Right lobe of liver (tissue), 6 donors: ENCODE measurements around the gene PPOX. TPM values are rescaled to one million over a fixed set of nuclear protein-coding genes. Genes with fewer than 3 reads are reported as not detected.

Experiments used
- ATAC-seq, 4 donors: fragments of 200-7000 bp; cut with Tn5 transposase; one replicate each; pipeline ENCODE4 v1.9.1; 2020; ENCODE audit warnings: mild to moderate bottlenecking in 4 of 4, moderate library complexity in 4 of 4
- DNase-seq, 3 donors: peaks; one replicate each; pipeline ENCODE4 v3.0.0-alpha.2; 2020
- H3K27ac ChIP-seq, 3 donors: fragments of 200-600 bp; one replicate each; pipeline ENCODE4 v1.8.0; 2022
- H3K27me3 ChIP-seq, 2 donors: fragments of 200-600 bp; one replicate each; pipeline ENCODE4 v1.8.0; 2022
- H3K36me3 ChIP-seq, 4 donors: fragments of 200-600 bp; sonication (generic) in 1 of 4; one replicate each; pipeline versions ENCODE4 v1.5.1 to v1.8.0; 2017 to 2022; ENCODE audit warnings: control low read depth in 1 of 4
- H3K4me1 ChIP-seq, 4 donors: fragments of 200-600 bp; sonication (generic) in 1 of 4; one replicate each; pipeline versions ENCODE4 v1.5.1 to v1.8.0; 2017 to 2022; ENCODE audit warnings: control low read depth in 1 of 4
- H3K4me3 ChIP-seq, 3 donors: fragments of 200-600 bp; one replicate each; pipeline ENCODE4 v1.8.0; 2022
- H3K9me3 ChIP-seq, 4 donors: fragments of 200-600 bp; sonication (generic) in 1 of 4; one replicate each; pipeline versions ENCODE4 v1.5.1 to v1.8.0; 2017 to 2022; ENCODE audit warnings: control low read depth in 1 of 4
- POLR2A ChIP-seq: fragments of 450-650 bp; IDR thresholded peaks from one replicate; pipeline ENCODE4 v1.6.1; 2017; ENCODE audit warnings: antibody characterized with exemption, mild to moderate bottlenecking
- WGBS: methylation state at CpG from one replicate; pipeline ENCODE4 v1.1.6; 2018; ENCODE audit warnings: low coverage, low lambda C conversion rate; ENCODE audit not compliant: insufficient coverage; ENCODE audit errors: missing lambda C conversion rate; 5-methylcytosine and 5-hydroxymethylcytosine counted together
- intact Hi-C, 2 donors: fragments of 100-400 bp; cut with DNase I; formaldehyde crosslinking; loops; one replicate each; pipeline versions ENCODE4 v1.11.2 to v1.14.1; 2022
- total RNA-seq, 6 experiments: library from RNA; depleted of rRNA in 2 of 6; stranded (reverse); fragments of >200 nt in 2 of 6; fragmentation: NEBNext Ultra II Directional in 3 of 6; extraction: Animal tissue kit (Norgen Biotek cat#: 25700) in 3 of 6; gene quantifications; one replicate each; pipeline versions ENCODE4 v1.1.0 to v1.2.4, GENCODE V29; 2016 to 2023
- TF ChIP-seq, protein P1 (sequence below), 4 donors: fragments of 200-600 bp in 3 of 4; fragments of 450-650 bp in 1 of 4; IDR thresholded peaks; one replicate each; pipeline versions ENCODE4 v1.5.1 to v1.8.0; 2016 to 2022; ENCODE audit warnings: antibody characterized with exemption in 4 of 4, mild to moderate bottlenecking in 2 of 4
- donor health status: DM: no; HTN: yes; CAD: no.
- donor health status: DM: no; HTN: no; CAD: no.
- donor health status: DM: no; HTN: no; CAD: no.
- donor health status: DM: no; HTN: yes; CAD: no.
- donor health status: DM: no; HTN: yes; CAD: no.

PPOX gene
- total RNA-seq, 6 experiments from 2014 or later = 7.6 to 14.3 (median 9.5) TPM

- Histone ChIP-seq H3K27ac (no peak overlapping the region), H3K4me1 (peaks cover 0 to 23% (median 13%) of the 10 kb centered on the region in 4 donors), H3K4me3 (no peak overlapping the region), H3K36me3 (no peaks in the 10 kb centered on the region), H3K9me3 (no peaks in the 10 kb centered on the region), H3K27me3 (no peaks in the 10 kb centered on the region)
- DNase-seq (peak in 2 of 3 donors; percentile 23 to 49), ATAC-seq (no peak)
- TF ChIP-seq, protein P1, sequence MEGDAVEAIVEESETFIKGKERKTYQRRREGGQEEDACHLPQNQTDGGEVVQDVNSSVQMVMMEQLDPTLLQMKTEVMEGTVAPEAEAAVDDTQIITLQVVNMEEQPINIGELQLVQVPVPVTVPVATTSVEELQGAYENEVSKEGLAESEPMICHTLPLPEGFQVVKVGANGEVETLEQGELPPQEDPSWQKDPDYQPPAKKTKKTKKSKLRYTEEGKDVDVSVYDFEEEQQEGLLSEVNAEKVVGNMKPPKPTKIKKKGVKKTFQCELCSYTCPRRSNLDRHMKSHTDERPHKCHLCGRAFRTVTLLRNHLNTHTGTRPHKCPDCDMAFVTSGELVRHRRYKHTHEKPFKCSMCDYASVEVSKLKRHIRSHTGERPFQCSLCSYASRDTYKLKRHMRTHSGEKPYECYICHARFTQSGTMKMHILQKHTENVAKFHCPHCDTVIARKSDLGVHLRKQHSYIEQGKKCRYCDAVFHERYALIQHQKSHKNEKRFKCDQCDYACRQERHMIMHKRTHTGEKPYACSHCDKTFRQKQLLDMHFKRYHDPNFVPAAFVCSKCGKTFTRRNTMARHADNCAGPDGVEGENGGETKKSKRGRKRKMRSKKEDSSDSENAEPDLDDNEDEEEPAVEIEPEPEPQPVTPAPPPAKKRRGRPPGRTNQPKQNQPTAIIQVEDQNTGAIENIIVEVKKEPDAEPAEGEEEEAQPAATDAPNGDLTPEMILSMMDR (IDR thresholded peaks at IDR 0.05) = no peak
- TF ChIP-seq POLR2A = no peak
- 40% methylated on average over 1 of the region's 22 CpGs for WGBS
- intact Hi-C loops = loop anchor here (10.0 kb wide), 2 partner anchors 184 to 194 kb away; no protein-coding TSS in a partner anchor
Measured at GRCh38 chr1:161190962-161191521, 24.8 kb downstream of the PPOX start.

DNA sequence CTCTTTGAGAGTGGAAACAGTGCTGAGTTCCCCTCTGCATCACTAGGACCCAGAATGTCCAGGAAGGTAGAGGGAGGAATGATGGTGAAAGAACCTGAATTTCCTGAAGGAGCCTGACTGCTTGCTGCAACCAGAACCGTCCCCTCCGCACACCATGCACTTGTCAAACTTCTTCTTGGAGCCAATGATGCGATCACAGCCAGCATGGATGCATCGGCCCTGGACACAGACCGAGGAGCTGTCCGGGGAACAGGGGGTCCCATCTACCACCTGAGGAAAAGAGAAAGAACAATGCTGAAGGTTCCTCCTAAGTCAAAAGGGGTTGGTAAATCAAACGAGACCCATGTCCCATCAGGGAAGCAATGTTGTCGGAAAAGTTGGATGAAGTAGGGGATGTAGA, 25.7 kb downstream of the PPOX start:
- no peak overlapping the region for H3K4me3 ChIP-seq
- DNase-seq (peak in 2 of 3 donors; percentile 13 to 36), ATAC-seq (no peak)
- H3K27ac ChIP-seq = no peak overlapping the region
- TF ChIP-seq POLR2A = no peak
- TF ChIP-seq, protein P1 (IDR thresholded peaks at IDR 0.05) = no peak
- no peaks in the 10 kb centered on the region for H3K27me3 ChIP-seq
- H3K9me3 ChIP-seq = no peaks in the 10 kb centered on the region
- 36% methylated on average over 2 of the region's 8 CpGs for WGBS
- intact Hi-C loops = loop anchor here (10.0 kb wide), 2 partner anchors 183 to 193 kb away; no protein-coding TSS in a partner anchor
- H3K36me3 ChIP-seq = no peaks in the 10 kb centered on the region
- peaks cover 0 to 19% (median 13%) of the 10 kb centered on the region in 4 donors for H3K4me1 ChIP-seq

DNA sequence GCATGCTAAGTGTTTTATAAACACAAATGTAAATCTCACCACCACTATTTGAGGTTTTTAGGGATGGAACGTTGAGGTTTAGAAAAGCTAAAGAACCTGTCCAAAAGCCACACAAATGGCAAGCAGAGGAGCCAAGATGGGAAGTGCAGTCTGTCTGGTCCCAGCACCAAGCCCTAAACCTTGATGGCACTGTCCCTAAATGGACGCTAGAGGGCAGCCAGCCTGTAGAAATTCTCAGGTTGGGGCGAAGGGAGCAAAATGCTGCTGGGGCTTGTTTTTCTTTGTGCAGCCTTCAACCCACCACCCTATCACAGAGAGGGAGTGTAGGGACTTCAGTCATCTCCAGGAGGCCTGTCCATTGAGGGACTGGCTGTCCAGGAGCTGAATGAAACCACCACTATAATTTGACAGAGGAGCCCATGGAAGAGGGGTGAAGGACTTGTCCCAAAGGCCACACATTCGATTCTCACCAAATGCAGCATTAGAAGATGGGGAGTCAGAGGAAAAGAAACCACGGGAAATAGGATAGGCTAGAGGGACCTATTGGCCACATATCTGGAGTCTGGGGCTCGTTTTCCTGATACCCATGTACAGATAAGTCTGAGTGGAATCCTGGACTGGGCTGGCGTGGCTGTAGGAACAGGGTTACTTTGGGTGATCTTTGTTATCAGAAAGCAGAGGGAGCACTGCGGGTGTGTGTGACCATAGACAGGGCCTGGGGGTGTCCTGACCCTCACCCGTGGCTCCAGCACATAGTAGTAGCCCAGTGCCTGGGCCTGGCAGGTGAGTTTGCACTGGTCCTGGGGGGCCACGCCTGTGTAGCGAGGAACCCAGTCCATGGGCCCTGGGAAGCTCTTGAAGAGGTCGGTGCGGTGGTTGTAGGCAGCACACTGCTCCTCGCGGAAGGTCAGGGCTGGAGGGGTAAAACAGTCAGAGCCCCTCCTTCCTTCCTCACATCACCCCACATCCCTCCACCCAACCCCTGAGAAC, 26.5 kb downstream of the PPOX start:
- Histone ChIP-seq H3K27me3 (no peaks in the 10 kb centered on the region), H3K27ac (peak overlapping the region in 2 of 3 donors; percentile 33 to 55), H3K4me1 (peaks cover 0 to 19% (median 13%) of the 10 kb centered on the region in 4 donors), H3K4me3 (peak overlapping the region in 2 of 3 donors; percentile 15 to 33), H3K9me3 (no peaks in the 10 kb centered on the region), H3K36me3 (no peaks in the 10 kb centered on the region)
- TF ChIP-seq, protein P1 (IDR thresholded peaks at IDR 0.05) = peak; percentile 73 to 95 (median 88)
- no peak for TF ChIP-seq POLR2A
- WGBS = 9% methylated on average over 9 of the region's 15 CpGs
- DNase-seq = peak; percentile 50 to 78 (median 59)
- intact Hi-C loops = loop anchor here (10.0 kb wide), 2 partner anchors 182 to 192 kb away; no protein-coding TSS in a partner anchor
- ATAC-seq = peak; percentile 64 to 71 (median 66)

- H3K27ac ChIP-seq = peak overlapping the region; percentile 33 to 66 (median 55)
- no peaks in the 10 kb centered on the region for H3K36me3 ChIP-seq
- H3K4me1 ChIP-seq = peaks cover 0 to 19% (median 13%) of the 10 kb centered on the region in 4 donors
- ATAC-seq (peak; percentile 86 to 92 (median 90)), DNase-seq (peak; percentile 90 to 94 (median 91))
- peak overlapping the region; percentile 11 to 33 (median 15) for H3K4me3 ChIP-seq
- no peaks in the 10 kb centered on the region for H3K27me3 ChIP-seq
- no peaks in the 10 kb centered on the region for H3K9me3 ChIP-seq
- TF ChIP-seq, protein P1 (IDR thresholded peaks at IDR 0.05) = peak; percentile 52 to 71 (median 54)
- peak; percentile 21 for TF ChIP-seq POLR2A
- 20% methylated on average over 12 of the region's 21 CpGs for WGBS
- intact Hi-C loops = loop anchor here (10.0 kb wide), 2 partner anchors 181 to 191 kb away; no protein-coding TSS in a partner anchor
Measured at GRCh38 chr1:161193561-161194235, 27.5 kb downstream of the PPOX start.
